Measurements from ENCODE around the gene RARS1. TPM values are rescaled to one million over a fixed set of nuclear protein-coding genes. Genes with fewer than 3 reads are reported as not detected.

Gene RARS1
- total and polyA plus RNA-seq, 7 experiments from 2014 or later, result 21.3 to 110 (median 64.5) TPM

DNA sequence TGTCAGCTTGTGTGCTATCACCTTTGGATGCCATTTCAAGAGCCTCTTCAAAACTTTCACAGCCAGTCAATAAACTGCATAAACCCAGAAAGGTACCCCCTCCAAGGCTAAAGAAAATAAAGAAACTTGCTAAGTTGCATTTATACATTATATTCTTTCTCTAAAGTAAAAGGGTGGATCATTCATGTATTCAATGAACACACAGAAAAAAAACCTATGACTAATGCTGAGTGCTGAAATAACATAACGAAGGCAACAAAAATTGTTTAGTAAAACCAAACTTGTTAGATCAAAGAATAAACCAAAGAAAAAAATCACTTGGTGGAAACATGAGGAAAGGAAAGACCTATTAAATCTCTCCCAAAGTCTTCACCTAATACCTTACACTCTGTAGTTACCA lies 77.7 kb downstream of the RARS1 start:
- CTCF ChIA-PET, result no interaction called here
- H3K4me3 ChIP-seq (ENCODE audit: low read length), result no peak overlapping the region
- Mint-ChIP-seq H3K9me3 (no peaks in the 10 kb centered on the region), H3K36me3 (peaks cover 0 to 65% (median 30%) of the 10 kb centered on the region in 5 donors), H3K27me3 (no peaks in the 10 kb centered on the region), H3K4me1 (peaks cover 0 to 19% (median 4%) of the 10 kb centered on the region in 7 donors), H3K4me3 (no peak overlapping the region), H3K27ac (no peak overlapping the region)
- H3K9me3 ChIP-seq (ENCODE audit: control insufficient read depth in 2 of 3, low read length in 3 of 3), result no peaks in the 10 kb centered on the region
- H3K27ac ChIP-seq (ENCODE audit: low read depth, low read length), result no peak overlapping the region
- POLR2A ChIA-PET, result no interaction called here
- intact Hi-C loops (cut with micrococcal nuclease), result no loop called here
- no peaks in the 10 kb centered on the region for H3K27me3 ChIP-seq (ENCODE audit: control insufficient read depth in 2 of 2, insufficient read depth in 2 of 2, low read length in 2 of 2)
- no peak for ATAC-seq
- no peaks in the 10 kb centered on the region for H3K4me1 ChIP-seq (ENCODE audit: control insufficient read depth in 2 of 2, insufficient read depth in 2 of 2, low read length in 2 of 2)
- peaks cover 5 to 49% (median 8%) of the 10 kb centered on the region in 3 experiments for H3K36me3 ChIP-seq (ENCODE audit: control insufficient read depth in 2 of 3, insufficient read depth in 3 of 3, low read length in 3 of 3)
- DNase-seq, result no peak

DNA sequence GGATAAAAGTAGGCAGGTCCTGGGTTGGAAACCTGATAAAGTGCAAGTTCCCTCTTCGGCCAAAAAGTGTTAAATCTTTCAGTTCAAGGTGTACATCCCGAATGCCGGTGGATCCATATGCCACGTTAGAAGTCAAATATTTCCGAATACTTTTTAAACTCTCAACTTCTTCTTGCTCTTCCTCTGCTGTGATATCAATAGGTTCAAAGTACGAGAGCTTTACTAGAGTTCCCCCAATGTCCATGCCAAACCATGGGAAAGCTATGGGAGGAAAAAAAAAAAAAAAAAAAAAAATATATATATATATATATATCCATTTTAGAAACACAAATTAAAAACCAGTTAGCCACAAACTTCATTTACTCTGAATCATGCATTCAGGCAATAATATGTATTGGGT lies 82.5 kb downstream of the RARS1 start:
- POLR2A ChIA-PET, result no interaction called here
- CTCF ChIA-PET, result no interaction called here
- peaks cover 0 to 44% (median 16%) of the 10 kb centered on the region in 5 donors for H3K36me3 Mint-ChIP-seq
- H3K27me3 Mint-ChIP-seq, result no peaks in the 10 kb centered on the region
- DNase-seq, result no peak
- no peaks in the 10 kb centered on the region for H3K9me3 Mint-ChIP-seq
- Histone ChIP-seq H3K4me1 (ENCODE audit: control insufficient read depth in 2 of 2, insufficient read depth in 2 of 2, low read length in 2 of 2) (peaks cover 0 to 2% of the 10 kb centered on the region in 2 donors), H3K27me3 (ENCODE audit: control insufficient read depth in 2 of 2, insufficient read depth in 2 of 2, low read length in 2 of 2) (no peaks in the 10 kb centered on the region), H3K4me3 (ENCODE audit: low read length) (no peak overlapping the region), H3K9me3 (ENCODE audit: control insufficient read depth in 2 of 3, low read length in 3 of 3) (no peaks in the 10 kb centered on the region), H3K36me3 (ENCODE audit: control insufficient read depth in 2 of 3, insufficient read depth in 3 of 3, low read length in 3 of 3) (peaks cover 0 to 35% (median 3%) of the 10 kb centered on the region in 3 experiments), H3K27ac (ENCODE audit: low read depth, low read length) (no peak overlapping the region)
- H3K4me3 Mint-ChIP-seq, result no peak overlapping the region
- ATAC-seq, result no peak
- no peak overlapping the region for H3K27ac Mint-ChIP-seq
- peaks cover 4 to 31% (median 21%) of the 10 kb centered on the region in 7 donors for H3K4me1 Mint-ChIP-seq
- intact Hi-C loops (cut with micrococcal nuclease), result no loop called here

Small RNAs within 50 kb of the gene (microRNA-seq; reads per million reads assigned to microRNA genes)
- gene MIR103A1 (ENCODE audit: borderline microRNAs expressed) (not detected), gene MIR103B1 (ENCODE audit: borderline microRNAs expressed) (not detected)

Other genes with a start within 250 kb of the RARS1 start
- gene WWC1, start 194.8 kb upstream of the RARS1 start, total RNA-seq, result 1 to 10 TPM in 2 of 5 experiments, under 1 TPM in 2, not detected in 1; 0.56 to 1.4 (median 0.86) TPM
- gene WWC1, start 194.8 kb upstream of the RARS1 start, polyA plus RNA-seq, result under 1 TPM; 0.02 to 0.64 TPM
- gene FBLL1, start 42.8 kb downstream of the RARS1 start, total RNA-seq, result under 1 TPM in 2 of 5 experiments, not detected in 3; 0.22 to 0.57 TPM
- gene FBLL1, start 42.8 kb downstream of the RARS1 start, polyA plus RNA-seq, result not detected
- 10 to 100 TPM; 31.2 to 52.2 (median 41.5) TPM for gene PANK3, start 92.9 kb downstream of the RARS1 start, total RNA-seq
- 1 to 10 TPM; 1.5 to 7.5 TPM for gene PANK3, start 92.9 kb downstream of the RARS1 start, polyA plus RNA-seq

Data from naive thymus-derived CD4-positive, alpha-beta T cell (primary cell).